ENCODE data around the gene PRRC2C. TPM values are rescaled to one million over a fixed set of nuclear protein-coding genes. Genes with fewer than 3 reads are reported as not detected.
A peak's percentile ranks its signal among the peaks of the same experiment; 100 is the strongest.

Gene PRRC2C
- total and polyA plus RNA-seq, 2 of the 4 experiments (the other 2 are of a cell fraction) = 54.0 to 58.3 TPM

- H3K4me3 ChIP-seq (ENCODE audit: insufficient read depth, low read depth, low read length) = no peak overlapping the region
- H4K5ac ChIP-seq (ENCODE audit: low read depth, low read length) = no peak overlapping the region
- no peak overlapping the region for H3K14ac ChIP-seq (replicated peaks; ENCODE audit: low read depth, low read length)
- in situ Hi-C loops (cut with MboI; ENCODE audit: low sequenced_read_pairs) (no loop called here), dilution Hi-C loops (cut with HindIII; ENCODE audit: low sequenced_read_pairs, unreplicated experiment) (no loop called here), intact Hi-C loops (cut with micrococcal nuclease) (no loop called here)
- no peak overlapping the region for H2AK9ac ChIP-seq (replicated peaks; ENCODE audit: low read depth, low read length, poor library complexity)
- H4K91ac ChIP-seq (ENCODE audit: insufficient read depth, low read depth, low read length) = no peak overlapping the region
- H3K4me1 ChIP-seq (ENCODE audit: control insufficient read depth, insufficient read depth, low read length) = no peaks in the 10 kb centered on the region
- no peaks in the 10 kb centered on the region for H3K27me3 ChIP-seq (ENCODE audit: control insufficient read depth, insufficient read depth, low read length)
- H2BK120ac ChIP-seq (ENCODE audit: low read depth, low read length) = no peak overlapping the region
- no peak overlapping the region for H3K4ac ChIP-seq (ENCODE audit: low read depth, low read length)
- H4K8ac ChIP-seq (ENCODE audit: low read depth in 2 of 2, low read length in 2 of 2) = no peak overlapping the region
- DNase-seq (no peak), ATAC-seq (ENCODE audit: low read depth) (peak; percentile 40)
- WGBS, 2 experiments (ENCODE audit: extremely low coverage in 2 of 2, insufficient read length in 1 of 2) = no CpG with 5 or more reads among the region's 1 CpG
- no peak overlapping the region for H3K56ac ChIP-seq (ENCODE audit: extremely low read depth, insufficient read depth, low read length)
- no peak overlapping the region for H3K27ac ChIP-seq (ENCODE audit: insufficient read depth, low read length)
- CTCF ChIA-PET = no interaction called here
- no TSS peak for BruUV-seq (replicated peaks)
- H2BK15ac ChIP-seq (ENCODE audit: low read depth, low read length) = no peak overlapping the region
- no peaks in the 10 kb centered on the region for H3K9me1 ChIP-seq (ENCODE audit: insufficient read depth, low read length)
- no peak overlapping the region for H3K4me2 ChIP-seq (ENCODE audit: low read depth, low read length)
- H3K36me3 ChIP-seq (ENCODE audit: control insufficient read depth, insufficient read depth, low read length) = no peaks in the 10 kb centered on the region
- no peak overlapping the region for H3K18ac ChIP-seq (ENCODE audit: low read depth, low read length)
- POLR2A ChIA-PET (ENCODE audit: unreplicated experiment) = no interaction called here
- no peaks in the 10 kb centered on the region for H3K79me1 ChIP-seq (ENCODE audit: low read depth in 1 of 2, low read length in 2 of 2)
- no peak for TF ChIP-seq NFE2L2 (IDR thresholded peaks at IDR 0.05; ENCODE audit: low read depth, low read length)
- TF ChIP-seq USF2 (IDR thresholded peaks at IDR 0.05; ENCODE audit: low read depth, low read length) = no peak
- no peak for TF ChIP-seq POLR2A (IDR thresholded peaks at IDR 0.05; ENCODE audit: low read depth, low read length)
- TF ChIP-seq CHD1 (IDR thresholded peaks at IDR 0.05; ENCODE audit: low read depth, low read length) = no peak
- TF ChIP-seq, protein P1, sequence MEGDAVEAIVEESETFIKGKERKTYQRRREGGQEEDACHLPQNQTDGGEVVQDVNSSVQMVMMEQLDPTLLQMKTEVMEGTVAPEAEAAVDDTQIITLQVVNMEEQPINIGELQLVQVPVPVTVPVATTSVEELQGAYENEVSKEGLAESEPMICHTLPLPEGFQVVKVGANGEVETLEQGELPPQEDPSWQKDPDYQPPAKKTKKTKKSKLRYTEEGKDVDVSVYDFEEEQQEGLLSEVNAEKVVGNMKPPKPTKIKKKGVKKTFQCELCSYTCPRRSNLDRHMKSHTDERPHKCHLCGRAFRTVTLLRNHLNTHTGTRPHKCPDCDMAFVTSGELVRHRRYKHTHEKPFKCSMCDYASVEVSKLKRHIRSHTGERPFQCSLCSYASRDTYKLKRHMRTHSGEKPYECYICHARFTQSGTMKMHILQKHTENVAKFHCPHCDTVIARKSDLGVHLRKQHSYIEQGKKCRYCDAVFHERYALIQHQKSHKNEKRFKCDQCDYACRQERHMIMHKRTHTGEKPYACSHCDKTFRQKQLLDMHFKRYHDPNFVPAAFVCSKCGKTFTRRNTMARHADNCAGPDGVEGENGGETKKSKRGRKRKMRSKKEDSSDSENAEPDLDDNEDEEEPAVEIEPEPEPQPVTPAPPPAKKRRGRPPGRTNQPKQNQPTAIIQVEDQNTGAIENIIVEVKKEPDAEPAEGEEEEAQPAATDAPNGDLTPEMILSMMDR (conservative IDR thresholded peaks at IDR 0.05; ENCODE audit: low read depth, low read length) = no peak
- TF ChIP-seq, protein P2, sequence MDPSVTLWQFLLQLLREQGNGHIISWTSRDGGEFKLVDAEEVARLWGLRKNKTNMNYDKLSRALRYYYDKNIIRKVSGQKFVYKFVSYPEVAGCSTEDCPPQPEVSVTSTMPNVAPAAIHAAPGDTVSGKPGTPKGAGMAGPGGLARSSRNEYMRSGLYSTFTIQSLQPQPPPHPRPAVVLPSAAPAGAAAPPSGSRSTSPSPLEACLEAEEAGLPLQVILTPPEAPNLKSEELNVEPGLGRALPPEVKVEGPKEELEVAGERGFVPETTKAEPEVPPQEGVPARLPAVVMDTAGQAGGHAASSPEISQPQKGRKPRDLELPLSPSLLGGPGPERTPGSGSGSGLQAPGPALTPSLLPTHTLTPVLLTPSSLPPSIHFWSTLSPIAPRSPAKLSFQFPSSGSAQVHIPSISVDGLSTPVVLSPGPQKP (IDR thresholded peaks at IDR 0.05; ENCODE audit: borderline replicate concordance, low read depth, low read length) = no peak
- TF ChIP-seq CEBPB (IDR thresholded peaks at IDR 0.05; ENCODE audit: low read depth, low read length) = no peak
- TF ChIP-seq FOS (IDR thresholded peaks at IDR 0.05; ENCODE audit: low read depth, low read length) = no peak
- TF ChIP-seq BHLHE40 (IDR thresholded peaks at IDR 0.05; ENCODE audit: low read depth, low read length) = no peak
- no peak for TF ChIP-seq MAZ (IDR thresholded peaks at IDR 0.05; ENCODE audit: borderline replicate concordance, low read depth, low read length)
- no peak overlapping the region for H3K9ac ChIP-seq (ENCODE audit: low read depth, low read length)
- no peak overlapping the region for H3K23ac ChIP-seq (ENCODE audit: low read depth, low read length)
- H2AFZ ChIP-seq (replicated peaks; ENCODE audit: low read length, poor library complexity) = no peak overlapping the region
- H2BK20ac ChIP-seq (ENCODE audit: low read depth, low read length) = no peak overlapping the region
- no peak overlapping the region for H2AK5ac ChIP-seq (ENCODE audit: low read depth, low read length)
- no peaks in the 10 kb centered on the region for H3K9me3 ChIP-seq (ENCODE audit: control insufficient read depth, insufficient read depth, low read length)
- H4K20me1 ChIP-seq (ENCODE audit: insufficient read depth, low read length) = no peaks in the 10 kb centered on the region
- H2BK5ac ChIP-seq (ENCODE audit: low read depth, low read length, poor library complexity, severe bottlenecking) = no peak overlapping the region
Measured at GRCh38 chr1:171477804-171478203, 7.5 kb upstream of the PRRC2C start.

Data from IMR-90 (cell line).